HepG2 (cell line): ENCODE results near the gene LRPPRC. TPM values are rescaled to one million over a fixed set of nuclear protein-coding genes. Genes with fewer than 3 reads are reported as not detected.

Source experiments
- CHCHD3 ChIP-seq: sonication (generic); formaldehyde crosslinking; IDR thresholded peaks from 2 replicates; pipeline ENCODE4 v1.8.0; 2022; ENCODE audit warnings: mild to moderate bottlenecking, missing genetic modification reagents, moderate library complexity
- DR1 ChIP-seq: sonication (generic); formaldehyde crosslinking; IDR thresholded peaks from 2 replicates; pipeline ENCODE4 v1.8.0; 2021; ENCODE audit warnings: mild to moderate bottlenecking, missing genetic modification reagents, inconsistent platforms
- FOXO1 ChIP-seq: sonication (generic); formaldehyde crosslinking; IDR thresholded peaks from 2 replicates; pipeline ENCODE4 v1.4.0; 2020; ENCODE audit warnings: missing genetic modification reagents
- ISL2 ChIP-seq: sonication (generic); formaldehyde crosslinking; IDR thresholded peaks from 2 replicates; pipeline ENCODE4 v1.5.0; 2020; ENCODE audit warnings: missing genetic modification reagents
- KAT7 ChIP-seq: IDR thresholded peaks from 2 replicates; pipeline ENCODE4 v1.6.1; 2018; ENCODE audit warnings: borderline replicate concordance, missing compliant biosample characterization
- KLF15 ChIP-seq: sonication (generic); formaldehyde crosslinking; IDR thresholded peaks from 2 replicates; pipeline ENCODE4 v1.8.1; 2023; ENCODE audit warnings: borderline replicate concordance, mild to moderate bottlenecking, inconsistent platforms, missing genetic modification reagents, mixed read lengths
- MTF2 ChIP-seq: sonication (generic); formaldehyde crosslinking; IDR thresholded peaks from 2 replicates; pipeline ENCODE4 v1.5.0; 2020; ENCODE audit warnings: missing genetic modification reagents, borderline replicate concordance
- NFKB2 ChIP-seq: sonication (generic); formaldehyde crosslinking; IDR thresholded peaks from 2 replicates; pipeline ENCODE4 v1.4.0; 2020; ENCODE audit warnings: missing genetic modification reagents, borderline replicate concordance
- NFKBIZ ChIP-seq: IDR thresholded peaks from 2 replicates; pipeline ENCODE4 v1.6.1; 2018; ENCODE audit warnings: missing genetic modification reagents, missing compliant biosample characterization
- NRL ChIP-seq: sonication (generic); formaldehyde crosslinking; IDR thresholded peaks from 2 replicates; pipeline ENCODE4 v1.5.0; 2020; ENCODE audit warnings: missing genetic modification reagents, mild to moderate bottlenecking, moderate library complexity, borderline replicate concordance
- PAX8 ChIP-seq: sonication (generic); formaldehyde crosslinking; IDR thresholded peaks from 2 replicates; pipeline ENCODE4 v1.8.0; 2022; ENCODE audit warnings: mild to moderate bottlenecking, missing genetic modification reagents, borderline replicate concordance
- RAD21 ChIP-seq: fragments of 450-650 bp; formaldehyde crosslinking; IDR thresholded peaks from 2 replicates; pipeline ENCODE4 v1.5.0; 2020; ENCODE audit warnings: mild to moderate bottlenecking
- RXRB ChIP-seq: IDR thresholded peaks from 2 replicates; pipeline ENCODE4 v1.6.1; 2016; ENCODE audit warnings: borderline replicate concordance, missing genetic modification reagents, missing compliant biosample characterization
- SRSF1 ChIP-seq: fragments of 200-400 bp; formaldehyde crosslinking; optimal IDR thresholded peaks from 2 replicates; pipeline ENCODE3; 2017; ENCODE audit warnings: mild to moderate bottlenecking, low read depth, low read length, moderate library complexity
- THAP11 ChIP-seq: IDR thresholded peaks from 2 replicates; pipeline ENCODE4 v1.6.1; 2016; ENCODE audit warnings: missing biosample characterization, missing genetic modification reagents
- ZBTB10 ChIP-seq: sonication (generic); formaldehyde crosslinking; IDR thresholded peaks from 2 replicates; pipeline ENCODE4 v1.4.0; 2020; ENCODE audit warnings: missing genetic modification reagents, borderline replicate concordance
- ZBTB42 ChIP-seq: sonication (generic); formaldehyde crosslinking; IDR thresholded peaks from 2 replicates; pipeline ENCODE4 v1.5.0; 2020; ENCODE audit warnings: mild to moderate bottlenecking, missing genetic modification reagents
- ZNF124 ChIP-seq: sonication (generic); formaldehyde crosslinking; IDR thresholded peaks from 2 replicates; pipeline ENCODE4 v1.4.0; 2020; ENCODE audit warnings: missing genetic modification reagents
- ZNF484 ChIP-seq: sonication (generic); formaldehyde crosslinking; IDR thresholded peaks from 2 replicates; pipeline ENCODE4 v1.5.1; 2020; ENCODE audit warnings: mild to moderate bottlenecking, low read depth, missing genetic modification reagents, borderline replicate concordance
- ZNF557 ChIP-seq: sonication (generic); formaldehyde crosslinking; IDR thresholded peaks from 2 replicates; pipeline ENCODE4 v1.4.0; 2020; ENCODE audit warnings: missing genetic modification reagents
- ZNF879 ChIP-seq: sonication (generic); formaldehyde crosslinking; IDR thresholded peaks from 2 replicates; pipeline ENCODE4 v1.8.1; 2023; ENCODE audit warnings: missing genetic modification reagents
- ZSCAN5A ChIP-seq: sonication (generic); formaldehyde crosslinking; IDR thresholded peaks from 2 replicates; pipeline ENCODE4 v1.8.0; 2022; ENCODE audit warnings: mild to moderate bottlenecking, missing genetic modification reagents, borderline replicate concordance
- polyA plus RNA-seq, 8 experiments: library from polyadenylated mRNA; depleted of rRNA in 3 of 8; stranded (reverse) in 7 of 8; unstranded in 1 of 8; fragments of >200 nt; fragmentation: Illumina TruSeq in 4 of 8; extraction: Trizol in 4 of 8; gene quantifications; 2 replicates each; pipeline versions ENCODE4 v1.2.1 to v1.2.3, GENCODE V29; 2011 to 2016; ENCODE audit warnings: low read depth in 4 of 8, missing spikeins in 1 of 8, mixed read lengths in 1 of 8; ENCODE audit not compliant: insufficient read depth in 1 of 8
- total RNA-seq, 5 experiments: library from RNA; depleted of rRNA; stranded (reverse); fragments of >200 nt; fragmentation: Illumina TruSeq; extraction: Trizol; gene quantifications; 2 replicates each; pipeline ENCODE4 v1.2.3, GENCODE V29; 2016; ENCODE audit warnings: low read depth in 1 of 5
- TF ChIP-seq, protein P1 (sequence below): sonication (generic); formaldehyde crosslinking; IDR thresholded peaks from 2 replicates; pipeline ENCODE4 v1.9.0; 2021; ENCODE audit warnings: missing genetic modification reagents, mild to moderate bottlenecking, borderline replicate concordance
- TF ChIP-seq, protein P2 (sequence below): sonication (generic); formaldehyde crosslinking; IDR thresholded peaks from 2 replicates; pipeline ENCODE4 v1.4.0; 2020; ENCODE audit warnings: mild to moderate bottlenecking, missing genetic modification reagents

LRPPRC gene
- total and polyA plus RNA-seq, 2 of the 13 experiments (the other 11 are each of a cell fraction or from before 2014, with no cell fraction given): 117 to 167 TPM

DNA sequence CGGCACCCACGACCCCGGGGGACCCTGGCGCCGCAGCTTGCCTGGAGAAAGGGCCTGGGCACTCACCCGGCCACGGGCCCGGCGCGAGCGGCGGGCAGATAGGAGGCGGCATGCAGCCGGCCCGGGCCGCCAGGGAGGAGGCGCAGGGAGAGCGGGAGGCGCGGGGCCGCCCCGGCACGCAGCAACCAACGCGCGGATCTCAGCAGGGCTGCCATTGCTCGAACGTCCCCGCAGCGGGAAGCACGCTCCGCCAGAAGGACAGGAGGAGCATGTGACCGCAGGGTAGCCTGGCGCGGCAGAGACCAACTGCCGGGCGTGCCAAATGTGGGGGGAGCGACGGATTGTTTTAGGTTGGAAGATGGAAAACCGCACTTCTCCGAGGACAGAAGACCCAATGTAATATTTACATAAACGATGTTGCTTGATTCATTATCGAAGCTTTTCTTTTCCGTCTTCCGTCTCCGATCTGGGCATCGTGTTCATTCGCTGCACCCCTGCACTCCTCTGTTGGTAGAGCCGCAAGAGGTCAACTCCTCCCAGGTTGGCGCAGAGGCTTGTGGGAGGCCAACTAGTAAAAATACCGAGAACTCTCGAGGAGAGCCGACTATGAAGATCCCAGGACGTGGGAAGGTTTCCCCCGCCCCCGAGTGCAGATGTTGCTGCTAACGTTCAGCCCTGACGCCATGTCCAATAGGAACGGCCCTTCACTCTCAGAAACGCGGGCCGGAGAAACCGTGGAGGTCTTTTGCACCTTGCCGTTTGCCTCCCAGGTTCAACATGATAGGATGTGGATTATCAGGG, at the start of gene LRPPRC (continued):
- TF ChIP-seq, protein P1, sequence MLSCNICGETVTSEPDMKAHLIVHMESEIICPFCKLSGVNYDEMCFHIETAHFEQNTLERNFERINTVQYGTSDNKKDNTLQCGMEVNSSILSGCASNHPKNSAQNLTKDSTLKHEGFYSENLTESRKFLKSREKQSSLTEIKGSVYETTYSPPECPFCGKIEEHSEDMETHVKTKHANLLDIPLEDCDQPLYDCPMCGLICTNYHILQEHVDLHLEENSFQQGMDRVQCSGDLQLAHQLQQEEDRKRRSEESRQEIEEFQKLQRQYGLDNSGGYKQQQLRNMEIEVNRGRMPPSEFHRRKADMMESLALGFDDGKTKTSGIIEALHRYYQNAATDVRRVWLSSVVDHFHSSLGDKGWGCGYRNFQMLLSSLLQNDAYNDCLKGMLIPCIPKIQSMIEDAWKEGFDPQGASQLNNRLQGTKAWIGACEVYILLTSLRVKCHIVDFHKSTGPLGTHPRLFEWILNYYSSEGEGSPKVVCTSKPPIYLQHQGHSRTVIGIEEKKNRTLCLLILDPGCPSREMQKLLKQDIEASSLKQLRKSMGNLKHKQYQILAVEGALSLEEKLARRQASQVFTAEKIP (CRISPR knock-in tag): no peak
- TF ChIP-seq KAT7: peak; percentile 89
- no peak; the same call in 1 of the 2 replicates for TF ChIP-seq NRL
- peak; percentile 70 for TF ChIP-seq DR1
- TF ChIP-seq ZSCAN5A (CRISPR knock-in tag): no peak
- TF ChIP-seq NFKB2 (CRISPR knock-in tag): peak; percentile 66
- TF ChIP-seq RAD21 (CRISPR knock-in tag): peak; percentile 57; the same call in 1 of the 2 replicates
- TF ChIP-seq ISL2 (CRISPR knock-in tag): peak; percentile 85
- TF ChIP-seq ZNF484 (CRISPR knock-in tag): no peak; the same call in 1 of the 2 replicates
- TF ChIP-seq NFKBIZ (CRISPR knock-in tag): 0 out of 2 replicates have a peak, but pooled peaks have one; percentile 37
- no peak for TF ChIP-seq ZNF879 (CRISPR knock-in tag)
- TF ChIP-seq ZNF557 (CRISPR knock-in tag): no peak
- peak; percentile 25; the same call in 1 of the 2 replicates for TF ChIP-seq FOXO1 (CRISPR knock-in tag)
- TF ChIP-seq RXRB: peak; percentile 58
- peak; percentile 92 for TF ChIP-seq THAP11 (CRISPR knock-in tag)
- peak; percentile 66; the same call in 1 of the 2 replicates for TF ChIP-seq ZBTB42
- TF ChIP-seq ZNF124 (CRISPR knock-in tag): peak; percentile 58; the same call in 1 of the 2 replicates
- TF ChIP-seq SRSF1: peak; percentile 64
- TF ChIP-seq, protein P2, sequence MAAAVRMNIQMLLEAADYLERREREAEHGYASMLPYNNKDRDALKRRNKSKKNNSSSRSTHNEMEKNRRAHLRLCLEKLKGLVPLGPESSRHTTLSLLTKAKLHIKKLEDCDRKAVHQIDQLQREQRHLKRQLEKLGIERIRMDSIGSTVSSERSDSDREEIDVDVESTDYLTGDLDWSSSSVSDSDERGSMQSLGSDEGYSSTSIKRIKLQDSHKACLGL (CRISPR knock-in tag): peak; percentile 82; the same call in 1 of the 2 replicates
- TF ChIP-seq KLF15: no peak; the same call in 1 of the 2 replicates
- peak; percentile 17; the same call in 1 of the 2 replicates for TF ChIP-seq CHCHD3
- TF ChIP-seq MTF2: no peak
- no peak for TF ChIP-seq ZBTB10 (CRISPR knock-in tag)
- TF ChIP-seq PAX8 (CRISPR knock-in tag): no peak
